ENCODE measurements around the gene RAPGEF1.

The RAPGEF1 gene

DNA sequence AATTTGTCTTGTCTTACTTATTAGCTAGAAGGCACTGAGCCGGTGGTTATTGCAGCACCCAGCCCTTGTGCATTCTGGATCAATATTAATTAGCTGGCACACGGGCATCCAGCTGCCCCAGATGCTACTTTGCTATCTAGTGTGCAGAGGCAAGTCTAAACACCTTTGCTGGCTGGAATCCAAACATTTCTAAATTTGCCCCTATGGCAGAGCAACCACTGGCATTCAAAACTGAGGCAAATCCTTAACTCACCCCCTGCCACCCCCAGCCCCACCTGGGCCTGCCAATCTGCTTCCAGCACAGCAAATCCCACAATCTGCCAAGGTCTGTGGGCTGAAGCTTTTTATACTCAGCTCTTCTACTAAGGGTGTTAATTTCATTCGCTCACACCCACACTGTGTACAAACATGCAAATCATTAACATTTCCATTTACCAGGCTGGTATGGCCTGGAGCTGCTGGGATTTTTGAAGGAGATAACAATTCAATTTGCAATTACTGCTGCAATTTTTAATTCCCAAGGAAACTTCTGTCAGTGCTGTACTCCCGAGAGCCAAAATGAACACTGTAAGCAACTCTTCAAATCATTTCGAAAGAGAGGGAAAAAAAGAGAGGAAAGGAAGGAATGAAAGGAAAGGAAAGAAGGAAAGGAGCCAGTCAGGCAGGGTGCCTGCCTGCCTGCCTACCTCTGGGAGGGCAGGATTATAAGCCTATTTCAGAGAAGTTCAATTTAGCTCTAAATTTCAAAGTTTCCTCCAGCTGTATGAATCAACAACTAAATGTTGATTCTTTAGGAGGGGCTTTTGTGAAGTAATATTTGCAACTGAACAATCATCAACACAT, 35.5 kb downstream of the RAPGEF1 start:
- DNase-seq, result no peak

DNA sequence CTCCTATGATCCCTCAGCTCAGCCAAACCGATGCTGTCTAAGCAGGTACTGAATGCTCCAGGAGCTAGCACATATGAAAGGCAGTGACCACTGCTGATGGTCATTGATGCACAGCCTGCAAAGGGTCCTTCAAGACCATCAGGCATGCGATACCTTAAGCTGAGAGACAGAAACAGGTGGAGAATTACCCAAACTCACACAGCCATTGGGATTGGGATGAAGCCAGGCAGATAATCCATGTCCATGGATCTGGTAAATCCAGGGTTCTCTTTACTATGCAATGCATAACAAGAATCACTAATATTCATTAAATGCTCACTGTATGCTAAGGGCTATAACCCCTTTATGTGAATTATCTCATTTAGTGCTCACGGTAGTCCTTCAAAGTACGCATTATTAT, 36.2 kb downstream of the RAPGEF1 start:
- no peak for DNase-seq

DNA sequence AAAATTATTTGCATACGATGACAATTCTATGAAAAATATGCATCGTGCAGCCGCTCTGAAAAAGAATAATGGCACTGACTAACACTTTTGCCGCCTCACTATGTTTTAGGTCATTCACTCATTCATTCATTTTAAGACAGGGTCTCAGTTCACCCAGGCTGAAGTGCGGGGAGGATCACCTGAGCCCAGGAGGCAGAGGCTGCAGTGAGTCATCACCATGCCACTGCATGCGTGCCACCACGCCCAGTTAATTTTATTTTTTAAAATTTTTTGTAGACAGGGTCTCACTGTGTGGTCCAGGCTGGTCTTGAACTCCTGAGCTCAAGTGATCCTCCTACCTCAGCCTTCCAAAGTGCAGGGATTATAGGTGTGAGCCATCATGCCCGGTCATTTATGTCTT, 37.0 kb downstream of the RAPGEF1 start:
- no peak for DNase-seq

DNA sequence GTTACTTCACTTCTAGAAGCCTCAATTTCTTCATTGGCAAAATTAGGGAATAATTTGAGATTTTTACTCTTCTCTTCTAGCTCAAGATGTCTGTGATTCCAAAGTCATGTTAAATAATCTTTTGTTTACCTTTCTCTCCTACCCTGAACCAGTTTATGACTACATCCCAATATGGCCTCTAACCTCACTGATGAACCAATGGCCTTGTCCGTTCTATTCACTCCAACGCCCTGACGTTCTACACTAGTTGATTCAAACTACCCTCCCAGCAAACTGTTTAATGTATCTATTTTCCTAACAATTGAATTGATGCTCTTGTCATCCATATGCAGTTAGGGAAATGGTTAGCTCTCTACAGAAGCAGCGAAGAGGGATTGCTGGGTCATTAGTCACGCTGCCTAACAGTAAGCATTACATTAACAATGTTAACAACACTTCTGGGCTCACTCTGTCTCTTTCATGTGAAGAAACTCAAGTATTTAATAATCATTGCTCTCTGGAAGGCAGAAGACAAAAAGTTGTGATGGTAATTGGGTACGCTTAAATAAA, 38.0 kb downstream of the RAPGEF1 start:
- no peak for DNase-seq

DNA sequence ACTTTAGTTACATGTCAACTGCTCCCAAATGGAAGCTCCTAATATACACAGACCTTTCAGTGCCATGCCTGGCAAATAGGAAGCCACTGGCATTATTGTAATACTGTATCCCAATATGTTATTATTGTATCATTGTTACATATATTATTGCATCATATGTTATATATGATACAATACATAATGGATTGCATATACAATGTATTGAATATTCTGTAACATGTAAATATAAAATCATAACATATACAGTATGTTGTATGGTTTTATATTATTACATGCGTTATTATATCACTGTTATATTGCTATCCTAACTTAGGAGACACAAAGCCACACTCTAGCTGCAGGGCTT, 38.5 kb downstream of the RAPGEF1 start:
- DNase-seq, result no peak

DNA sequence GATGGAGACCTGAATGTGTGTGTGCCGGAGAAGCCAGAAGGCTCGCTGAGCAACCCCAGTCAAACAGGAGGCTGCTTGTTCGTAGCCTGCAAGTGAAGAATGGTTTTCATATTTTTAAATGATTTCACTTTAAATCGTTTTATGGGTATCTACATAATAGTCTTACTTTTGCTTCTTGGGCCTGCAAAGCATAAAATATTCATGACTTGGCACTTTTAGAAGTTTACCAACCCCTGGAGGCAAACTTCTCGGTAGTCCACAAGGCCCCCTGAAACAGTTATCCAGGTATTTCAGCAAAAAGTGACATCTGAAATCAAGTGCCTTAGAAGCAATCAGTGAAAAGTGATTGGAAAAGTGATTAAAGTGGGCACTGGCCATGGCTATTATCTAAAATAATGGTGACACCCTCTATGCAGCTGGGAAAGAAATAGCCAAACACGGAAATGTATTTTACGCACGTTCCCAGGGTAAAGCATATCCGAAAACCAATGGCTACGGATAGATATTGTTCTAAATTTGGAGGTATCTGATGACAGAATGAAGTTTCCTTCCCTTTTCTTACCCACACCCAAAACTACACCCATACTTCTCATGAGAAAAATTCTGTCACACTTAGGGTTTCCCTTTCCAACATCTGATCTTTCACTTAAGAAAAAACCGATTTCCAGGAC, 39.0 kb downstream of the RAPGEF1 start:
- no peak for DNase-seq

DNA sequence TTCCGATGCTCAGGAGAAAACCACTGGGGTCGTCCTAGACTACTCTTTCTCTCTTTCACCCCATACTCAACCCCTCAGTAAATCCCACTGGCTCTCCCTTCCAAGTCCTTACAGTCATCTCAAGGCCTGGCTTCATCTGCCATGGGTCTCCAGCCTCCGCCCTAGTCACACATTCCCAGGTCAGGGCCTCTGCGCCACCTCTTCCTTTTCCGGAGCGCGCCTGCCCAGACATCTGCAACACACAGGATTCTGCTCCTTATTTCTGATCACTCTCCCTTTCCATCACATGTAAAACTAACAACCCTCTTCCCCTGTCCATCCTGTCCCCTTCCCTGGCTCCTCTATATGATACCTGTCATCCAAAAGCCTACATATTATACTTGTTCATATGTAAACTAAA, 39.8 kb downstream of the RAPGEF1 start:
- no peak for DNase-seq

DNA sequence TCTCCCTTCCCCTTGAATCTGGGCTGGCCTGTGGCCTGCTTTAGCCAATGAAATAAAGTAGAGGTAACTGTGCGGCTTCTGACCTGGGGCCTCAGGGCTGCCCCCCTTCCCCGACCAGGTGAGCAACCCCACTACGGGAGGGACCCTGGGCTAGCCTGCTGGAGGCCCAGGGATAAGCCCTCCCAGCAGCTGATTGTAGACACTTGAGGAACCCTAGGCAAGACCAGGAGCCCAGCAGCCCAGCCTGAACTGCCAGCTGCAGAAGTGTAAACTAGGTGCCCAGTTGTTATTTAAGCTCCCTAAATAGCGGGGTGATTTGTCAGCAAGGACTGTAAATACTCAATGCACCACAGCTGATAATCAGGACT, 41.3 kb downstream of the RAPGEF1 start:
- DNase-seq, result no peak

DNA sequence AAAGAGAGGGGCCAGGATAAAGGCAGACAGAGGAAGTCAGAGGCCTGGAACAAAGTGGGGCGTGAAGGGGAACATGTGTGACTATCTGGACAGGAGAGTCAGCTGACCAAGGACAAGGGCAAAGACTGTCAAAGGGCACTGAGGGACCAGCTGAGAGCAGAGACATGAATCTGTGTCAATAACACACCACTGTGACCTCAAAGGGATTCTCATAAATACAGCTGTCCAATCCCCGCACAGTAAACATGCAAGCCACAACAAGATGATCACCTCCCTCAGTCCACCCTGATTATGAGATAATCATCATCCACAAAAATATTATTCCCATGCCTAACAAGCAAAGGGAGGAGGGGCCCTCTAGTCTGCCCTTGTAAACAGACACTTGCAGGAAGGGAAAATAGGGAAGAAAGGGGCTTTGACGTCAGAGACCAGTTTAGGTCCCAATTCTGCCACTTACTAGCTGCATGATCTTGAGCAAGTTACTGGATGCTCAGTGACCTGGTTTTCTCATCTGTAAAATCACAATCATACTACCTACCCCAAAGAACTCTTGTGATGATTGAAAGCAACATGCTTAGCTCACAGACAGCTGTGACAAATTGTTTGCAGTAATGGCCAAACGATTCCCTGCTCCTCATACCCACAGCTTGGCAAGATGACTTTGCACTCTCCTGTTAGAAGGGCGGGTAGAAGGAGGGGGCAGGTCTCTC, 41.8 kb downstream of the RAPGEF1 start:
- no peak for DNase-seq

DNA sequence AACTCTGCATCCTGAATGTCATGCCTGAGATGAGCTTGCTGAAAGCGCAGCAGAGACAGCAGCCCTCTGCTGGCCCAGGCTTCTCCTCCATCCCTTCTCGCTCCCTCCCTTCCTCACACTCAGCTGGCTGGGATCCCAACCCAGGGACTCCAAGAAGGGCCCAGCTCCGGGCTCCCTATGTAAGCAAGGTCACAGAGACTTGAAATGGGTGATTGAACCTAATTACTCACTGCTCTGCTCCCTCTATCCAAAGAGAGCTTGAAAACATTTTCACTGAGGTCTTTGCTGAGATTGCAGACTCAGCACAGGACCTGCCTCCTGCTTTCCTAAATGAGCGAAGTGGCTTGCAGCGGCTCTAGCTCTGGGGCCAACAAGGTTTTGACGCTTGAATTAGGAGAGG, 42.8 kb downstream of the RAPGEF1 start:
- DNase-seq, result no peak

DNA sequence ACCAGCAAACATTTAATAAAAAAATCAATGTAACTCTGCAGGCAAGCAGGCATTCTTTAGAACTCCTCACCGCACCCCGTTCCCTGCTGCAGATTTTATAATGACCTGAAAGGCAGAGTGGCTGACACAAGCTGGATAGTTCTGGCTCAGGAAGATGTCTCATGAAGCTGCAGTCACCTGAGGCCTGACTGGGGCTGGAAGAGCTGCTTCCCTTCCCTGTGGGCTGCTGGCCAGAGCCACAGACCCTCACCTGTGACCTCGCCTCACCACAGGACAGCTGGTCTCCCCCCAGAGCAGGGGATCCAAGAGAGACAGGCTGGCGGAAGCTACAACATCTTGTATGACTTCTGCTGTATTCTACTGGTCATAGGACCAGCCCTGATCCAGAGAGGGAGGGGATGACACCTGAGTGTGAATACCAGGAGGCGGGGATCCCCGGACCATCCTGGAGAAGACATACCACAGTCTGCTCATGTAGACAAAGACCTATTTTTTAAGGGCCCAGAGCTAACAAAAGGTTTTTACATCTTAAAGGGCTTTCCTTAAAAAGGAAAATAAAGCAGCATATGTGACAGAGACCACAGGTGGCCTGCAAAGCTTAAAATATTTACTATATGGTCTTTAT, 43.9 kb downstream of the RAPGEF1 start:
- DNase-seq, result no peak

DNA sequence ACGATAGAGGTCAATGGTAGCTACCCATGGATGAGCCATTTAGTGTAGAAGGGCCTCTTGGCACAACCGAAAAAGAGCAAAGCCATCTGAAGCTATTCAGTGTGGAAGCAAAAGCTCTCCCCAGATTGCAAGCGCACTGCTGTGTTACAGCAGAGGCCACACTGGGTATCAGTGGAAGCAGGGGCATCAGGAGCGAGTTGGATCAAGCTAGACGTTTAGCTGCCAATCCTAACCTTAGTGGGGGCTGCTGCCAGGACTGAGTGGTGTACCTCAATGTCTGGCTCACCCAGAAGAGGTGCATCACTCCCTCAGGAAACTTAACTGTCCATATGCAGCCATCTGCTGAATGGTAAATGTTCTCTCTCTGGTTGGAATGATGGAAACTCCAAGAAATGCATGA, 44.5 kb downstream of the RAPGEF1 start:
- no peak for DNase-seq

DNA sequence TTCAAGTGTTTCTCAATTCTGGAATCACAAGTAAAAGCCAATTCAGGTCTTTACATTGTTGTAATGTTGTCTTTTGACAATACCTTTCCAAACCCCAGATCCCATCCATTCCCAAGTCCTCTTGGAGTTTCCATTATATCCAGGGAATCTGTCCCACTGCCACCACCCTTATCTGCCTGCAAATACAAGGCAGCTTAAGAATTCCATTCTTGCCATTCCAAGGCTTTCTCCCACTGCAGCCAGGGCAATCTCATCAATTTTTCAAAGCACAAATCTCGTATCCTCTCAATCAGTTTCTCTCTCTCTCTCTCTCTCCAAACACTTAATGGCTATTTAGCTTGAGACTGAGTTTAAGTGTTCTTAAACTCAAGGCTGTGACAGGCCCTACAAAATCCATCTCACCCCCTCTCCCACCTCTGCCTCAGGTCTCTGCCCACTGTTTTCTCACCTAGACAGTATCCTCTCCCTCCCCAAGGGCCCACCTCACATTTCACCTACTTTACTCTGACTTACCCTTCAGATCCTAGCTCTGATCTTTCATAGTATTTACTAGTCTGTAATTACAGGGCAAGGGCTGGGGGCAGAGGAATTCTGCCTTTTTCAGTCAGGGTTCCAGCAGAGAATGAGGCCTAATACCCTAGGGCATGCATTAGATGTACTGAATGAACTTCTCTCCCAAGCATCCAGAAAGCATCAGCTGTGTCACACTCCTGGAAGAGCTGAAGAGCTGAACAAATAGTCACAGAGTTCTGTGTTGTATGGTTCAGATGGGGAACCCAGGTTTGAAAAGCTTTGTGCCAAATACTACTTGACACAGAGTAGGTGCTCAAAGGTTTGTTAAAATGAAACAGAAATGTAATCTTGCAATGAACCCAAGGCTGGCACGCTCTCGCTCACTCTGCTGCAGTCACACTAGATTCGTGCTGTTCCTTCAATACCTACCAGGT, 46.0 kb downstream of the RAPGEF1 start:
- no peak for DNase-seq

DNA sequence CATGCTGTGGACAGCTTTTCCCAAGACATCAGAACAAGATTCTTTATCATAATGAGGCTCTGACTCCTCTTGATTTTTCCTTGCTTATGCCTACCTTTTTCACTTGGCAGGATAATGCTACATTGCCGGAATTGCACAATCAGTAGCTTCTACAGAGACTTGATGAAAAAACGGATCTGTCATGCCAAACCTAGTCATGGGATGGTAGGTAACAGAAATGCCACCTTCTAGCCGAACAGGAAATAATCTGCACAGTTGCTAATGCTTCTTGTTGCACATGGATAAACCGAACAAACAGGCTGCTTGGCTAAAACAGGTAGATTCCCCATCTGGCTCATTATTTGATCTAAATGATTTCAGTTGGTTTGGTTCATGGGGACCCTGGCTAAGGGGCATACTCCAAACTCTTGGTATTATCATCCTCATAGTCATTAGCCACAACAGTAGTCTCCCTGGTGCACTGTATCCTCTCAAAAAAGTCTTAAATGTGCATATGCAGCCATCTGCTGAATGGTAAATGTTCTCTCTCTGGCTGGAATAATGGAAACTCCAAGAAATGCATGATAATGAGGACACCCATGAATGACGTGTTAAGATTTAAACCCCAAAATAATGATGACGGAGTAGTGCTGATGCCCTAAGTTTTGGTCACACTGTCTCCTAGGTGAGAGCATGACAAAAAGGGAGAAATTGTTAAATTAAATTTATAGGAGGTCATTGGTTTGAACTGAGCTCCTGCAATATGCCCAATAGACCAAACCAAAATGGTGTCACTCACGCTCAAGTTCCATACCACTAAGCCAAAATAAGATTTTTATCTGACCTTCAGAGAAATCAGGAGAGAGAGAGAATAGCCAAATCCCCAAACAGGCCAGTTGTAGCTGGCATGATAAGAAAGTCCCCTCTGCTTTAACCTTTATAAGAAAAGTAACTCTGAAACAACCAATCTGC, 47.0 kb downstream of the RAPGEF1 start:
- DNase-seq, result no peak

DNA sequence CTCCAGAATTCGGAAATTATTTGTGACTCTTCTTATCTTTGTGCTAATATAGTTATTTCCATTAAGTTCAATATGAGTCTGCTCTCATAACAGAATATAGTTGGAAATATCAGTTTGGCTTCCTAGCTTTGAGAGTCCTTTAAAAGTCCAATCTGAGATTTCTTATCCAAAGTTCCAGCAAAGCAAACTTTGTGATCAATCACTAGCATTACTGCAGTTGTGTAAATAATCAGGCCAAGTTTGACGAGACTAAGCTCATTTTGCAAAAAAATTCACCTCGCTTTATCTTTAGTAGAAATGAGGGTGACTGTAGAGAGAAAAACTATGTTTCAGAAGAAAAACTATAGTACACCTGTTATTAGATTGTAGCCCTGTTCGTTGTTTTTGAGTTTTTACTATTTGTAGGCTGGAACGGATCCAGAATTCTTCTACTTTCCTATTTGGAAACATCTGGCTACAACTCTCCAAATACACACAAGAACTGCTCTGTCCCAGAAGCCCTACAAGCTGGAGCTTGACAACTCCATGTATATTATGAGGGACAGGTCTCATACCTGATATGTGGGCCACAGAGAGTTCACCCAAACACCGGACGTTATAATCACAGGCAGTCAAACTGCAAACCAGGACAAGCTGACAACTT, 47.8 kb downstream of the RAPGEF1 start:
- no peak for DNase-seq

DNA sequence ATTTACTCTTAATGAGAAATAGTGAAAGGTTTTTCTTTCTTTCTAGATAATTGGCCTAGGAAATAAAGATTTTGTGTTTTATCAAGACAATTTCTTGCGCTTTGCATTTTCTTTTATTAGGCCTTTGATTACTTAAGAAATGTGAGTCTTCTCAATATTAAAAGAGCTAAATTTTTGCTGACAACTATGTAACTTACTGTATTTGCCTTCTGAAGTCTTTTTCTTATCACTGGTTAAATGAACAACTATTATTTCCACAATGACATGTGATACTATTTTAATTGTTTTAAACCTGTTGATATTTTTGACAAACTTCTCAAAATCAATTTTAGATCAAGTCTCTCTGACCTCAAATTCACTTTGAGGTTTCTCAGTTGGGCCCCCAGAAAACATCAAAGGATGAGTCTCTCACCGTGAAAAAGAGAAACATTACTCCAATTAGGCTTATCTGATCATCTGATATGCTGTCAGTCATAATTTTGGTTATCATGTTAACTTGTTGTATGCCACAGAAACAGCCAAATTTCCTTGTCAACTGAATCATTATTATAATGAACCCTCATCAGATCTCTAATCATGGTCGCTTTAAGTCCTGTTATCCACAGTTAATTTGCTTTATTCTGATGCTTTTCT, 48.8 kb downstream of the RAPGEF1 start:
- no peak for DNase-seq

DNA sequence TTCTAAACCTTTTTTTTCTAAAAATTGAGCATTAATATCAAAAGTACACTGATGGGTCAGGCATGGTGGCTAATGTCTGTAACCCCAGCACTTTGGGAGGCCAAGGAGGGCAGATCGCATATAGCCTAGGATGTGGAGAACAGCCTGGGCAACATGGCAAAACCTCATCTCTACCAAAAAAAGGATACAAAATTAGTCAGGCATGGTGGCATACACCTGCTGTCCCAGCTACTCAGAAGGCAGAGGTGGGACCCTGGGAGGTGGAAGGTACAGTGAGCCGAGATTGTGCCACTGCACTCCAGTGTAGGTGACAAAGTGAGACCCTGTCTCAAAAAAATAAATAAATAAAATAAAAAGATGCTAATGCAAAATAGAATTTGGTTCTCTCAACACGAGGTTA, 49.4 kb downstream of the RAPGEF1 start:
- no peak for DNase-seq

DNA sequence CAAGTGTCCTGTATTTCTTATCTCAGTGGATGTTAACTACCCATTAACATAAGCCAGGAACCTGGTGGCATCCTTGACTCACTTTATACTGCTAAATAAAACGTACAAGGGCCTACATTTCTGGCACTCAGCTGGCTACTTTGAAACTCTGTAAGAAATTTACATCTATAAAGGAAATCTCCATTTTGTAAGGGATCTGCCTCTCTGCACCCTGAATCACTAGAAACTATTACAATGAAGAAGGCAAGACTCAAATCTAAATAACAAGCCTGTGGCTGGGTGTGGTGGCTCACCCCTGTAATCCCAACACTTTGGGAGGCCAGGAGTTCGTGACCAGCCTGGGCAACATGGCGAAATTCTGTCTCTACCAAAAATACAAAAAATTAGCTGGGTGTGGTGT, 51.5 kb downstream of the RAPGEF1 start:
- DNase-seq, result no peak

DNA sequence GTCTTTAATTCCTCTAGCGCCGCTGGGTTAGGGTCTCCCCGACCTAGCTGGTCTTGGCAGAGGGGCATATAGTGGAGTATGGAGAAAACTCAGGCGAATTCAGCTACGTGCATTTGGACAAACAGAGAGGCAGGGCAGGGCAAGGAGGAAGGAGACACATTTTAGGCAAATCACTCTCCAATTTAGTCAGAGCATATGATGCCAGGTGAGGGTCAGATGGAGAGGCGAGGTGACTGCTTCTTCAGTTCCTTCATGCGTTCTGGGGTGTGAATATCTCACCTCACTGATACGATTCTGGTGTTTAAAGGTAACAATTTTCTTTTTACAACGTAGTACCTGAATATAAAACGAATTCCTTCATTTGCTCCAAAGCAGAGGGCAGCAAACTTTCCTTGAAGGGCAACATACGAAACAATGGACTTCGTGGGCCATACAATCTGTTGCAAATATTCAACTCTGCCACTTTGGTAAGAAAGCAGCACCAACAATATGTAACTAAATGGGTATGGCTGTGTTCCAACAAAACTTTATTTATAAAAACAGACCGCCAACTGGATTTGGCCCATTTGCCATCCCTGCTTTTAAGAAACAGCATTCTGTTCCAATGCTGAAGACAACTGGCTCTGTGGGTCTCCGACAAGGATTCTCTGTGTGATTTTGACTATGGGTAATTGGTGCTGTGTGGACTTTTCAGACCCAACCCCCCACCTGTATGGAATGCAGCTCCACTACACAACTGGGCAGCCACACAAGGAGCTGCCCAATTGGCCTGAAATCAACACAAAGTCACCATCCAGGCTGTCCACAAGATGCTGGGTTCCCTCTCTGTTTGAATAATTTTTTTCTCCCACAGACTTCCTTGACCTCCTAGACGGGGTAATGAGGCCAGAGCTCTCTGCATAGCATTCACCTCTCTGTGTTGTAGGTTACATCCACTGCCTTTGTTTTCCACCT, 53.8 kb downstream of the RAPGEF1 start:
- DNase-seq, result no peak

Data from effector CD8-positive, alpha-beta T cell (primary cell).